ENCODE measurements around the gene CD93.

The CD93 gene

GRCh38 chr20:23033918-23034317 lies 52.2 kb downstream of the CD93 start:
- no CpG with 5 or more reads among the region's 4 CpGs for WGBS, 2 donors (ENCODE audit: extremely low coverage in 2 of 2, insufficient read length in 2 of 2, insufficient replicate concordance in 1 of 2)

DNA sequence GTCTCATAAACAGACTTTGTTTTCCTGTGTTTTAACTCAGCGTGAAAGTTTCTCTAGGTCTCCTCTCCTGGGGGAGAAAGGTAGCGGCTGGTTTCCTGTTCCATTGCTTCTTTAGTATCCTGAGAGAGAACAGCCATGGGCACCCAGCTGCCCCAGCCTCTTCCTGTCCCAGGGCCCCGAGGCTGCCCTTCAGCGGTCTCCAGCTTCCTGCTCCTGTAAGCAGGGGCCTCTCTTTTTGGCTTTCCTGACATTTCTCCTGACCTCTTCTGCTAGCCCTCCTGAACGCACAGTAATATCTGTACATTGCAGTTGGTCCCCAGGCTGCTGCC lies 53.4 kb downstream of the CD93 start:
- Histone ChIP-seq H2AK5ac (ENCODE audit: low read depth, low read length) (no peak overlapping the region), H3K27me3 (ENCODE audit: control insufficient read depth in 3 of 3, insufficient read depth in 3 of 3, low read depth in 1 of 3, low read length in 3 of 3) (peaks cover 4 to 35% (median 6%) of the 10 kb centered on the region in 3 experiments), H4K8ac (ENCODE audit: low read depth, low read length) (no peak overlapping the region), H3K9ac (ENCODE audit: low read depth, low read length, poor library complexity) (no peak overlapping the region), H3K79me1 (ENCODE audit: low read depth, low read length) (no peaks in the 10 kb centered on the region), H3K4me1 (ENCODE audit: control insufficient read depth in 2 of 2, insufficient read depth in 1 of 2, low read depth in 1 of 2, low read length in 2 of 2) (peaks cover 0 to 3% of the 10 kb centered on the region in 2 donors), H2BK120ac (ENCODE audit: low read depth, low read length) (no peak overlapping the region), H2BK5ac (ENCODE audit: low read length) (no peak overlapping the region), H3K14ac (ENCODE audit: low read length) (no peak overlapping the region), H3K4me2 (ENCODE audit: insufficient read depth, low read length, poor library complexity, severe bottlenecking) (no peak overlapping the region), H3K18ac (ENCODE audit: low read length) (no peak overlapping the region), H3K36me3 (replicated peaks in 1 of 2; ENCODE audit: control insufficient read depth in 2 of 2, insufficient read depth in 2 of 2, low read length in 2 of 2) (no peaks in the 10 kb centered on the region), H3K23ac (ENCODE audit: low read depth, low read length, poor library complexity) (no peak overlapping the region), H3K4ac (ENCODE audit: low read length) (no peak overlapping the region), H2BK12ac (ENCODE audit: low read length) (no peak overlapping the region), H3K9me3 (replicated peaks in 1 of 2; ENCODE audit: control insufficient read depth in 2 of 2, insufficient read depth in 1 of 2, low read depth in 1 of 2, low read length in 2 of 2) (no peaks in the 10 kb centered on the region), H3K27ac (replicated peaks; ENCODE audit: low read length) (no peak overlapping the region), H2AFZ (ENCODE audit: low read length) (peak overlapping the region; percentile 29), H2BK15ac (ENCODE audit: low read length) (no peak overlapping the region), H3K4me3 (ENCODE audit: low read length in 2 of 2) (no peak overlapping the region), H4K91ac (ENCODE audit: low read depth, low read length, poor library complexity) (no peak overlapping the region)
- no CpG with 5 or more reads among the region's 5 CpGs for WGBS, 2 donors (ENCODE audit: extremely low coverage in 2 of 2, insufficient read length in 2 of 2, insufficient replicate concordance in 1 of 2)
- DNase-seq (ENCODE audit: low spot score) = no peak

More at GRCh38 chr20:23033918-23034317, 52.2 kb downstream of the CD93 start:
- no peak overlapping the region for H4K91ac ChIP-seq (ENCODE audit: low read depth, low read length, poor library complexity)
- H3K4me1 ChIP-seq (ENCODE audit: control insufficient read depth in 2 of 2, insufficient read depth in 1 of 2, low read depth in 1 of 2, low read length in 2 of 2) = peaks cover 0 to 3% of the 10 kb centered on the region in 2 donors
- DNase-seq (ENCODE audit: low spot score) = no peak
- H3K79me1 ChIP-seq (ENCODE audit: low read depth, low read length) = no peaks in the 10 kb centered on the region
- no peak overlapping the region for H3K4me3 ChIP-seq (ENCODE audit: low read length in 2 of 2)
- H2BK5ac ChIP-seq (ENCODE audit: low read length) = no peak overlapping the region
- no peak overlapping the region for H2AK5ac ChIP-seq (ENCODE audit: low read depth, low read length)
- no peak overlapping the region for H3K9ac ChIP-seq (ENCODE audit: low read depth, low read length, poor library complexity)
- no peak overlapping the region for H3K4me2 ChIP-seq (ENCODE audit: insufficient read depth, low read length, poor library complexity, severe bottlenecking)
- H2BK12ac ChIP-seq (ENCODE audit: low read length) = no peak overlapping the region
- no peak overlapping the region for H3K14ac ChIP-seq (ENCODE audit: low read length)
- no peak overlapping the region for H4K8ac ChIP-seq (ENCODE audit: low read depth, low read length)
- no peaks in the 10 kb centered on the region for H3K9me3 ChIP-seq (replicated peaks in 1 of 2; ENCODE audit: control insufficient read depth in 2 of 2, insufficient read depth in 1 of 2, low read depth in 1 of 2, low read length in 2 of 2)
- peak overlapping the region; percentile 7 for H2BK15ac ChIP-seq (ENCODE audit: low read length)
- no peak overlapping the region for H3K18ac ChIP-seq (ENCODE audit: low read length)
- no peak overlapping the region for H3K23ac ChIP-seq (ENCODE audit: low read depth, low read length, poor library complexity)
- H3K27ac ChIP-seq (replicated peaks; ENCODE audit: low read length) = no peak overlapping the region
- no peak overlapping the region for H3K4ac ChIP-seq (ENCODE audit: low read length)
- H2AFZ ChIP-seq (ENCODE audit: low read length) = no peak overlapping the region
- H3K27me3 ChIP-seq (ENCODE audit: control insufficient read depth in 3 of 3, insufficient read depth in 3 of 3, low read depth in 1 of 3, low read length in 3 of 3) = peaks cover 4 to 37% (median 6%) of the 10 kb centered on the region in 3 experiments
- no peak overlapping the region for H2BK120ac ChIP-seq (ENCODE audit: low read depth, low read length)
- no peaks in the 10 kb centered on the region for H3K36me3 ChIP-seq (replicated peaks in 1 of 2; ENCODE audit: control insufficient read depth in 2 of 2, insufficient read depth in 2 of 2, low read length in 2 of 2)

- Histone ChIP-seq H3K4me2 (ENCODE audit: insufficient read depth, low read length, poor library complexity, severe bottlenecking) (no peak overlapping the region), H3K9me3 (replicated peaks in 1 of 2; ENCODE audit: control insufficient read depth in 2 of 2, insufficient read depth in 1 of 2, low read depth in 1 of 2, low read length in 2 of 2) (no peaks in the 10 kb centered on the region), H3K4me3 (ENCODE audit: low read length in 2 of 2) (no peak overlapping the region), H4K8ac (ENCODE audit: low read depth, low read length) (no peak overlapping the region), H3K27ac (replicated peaks; ENCODE audit: low read length) (no peak overlapping the region), H3K36me3 (replicated peaks in 1 of 2; ENCODE audit: control insufficient read depth in 2 of 2, insufficient read depth in 2 of 2, low read length in 2 of 2) (no peaks in the 10 kb centered on the region), H3K23ac (ENCODE audit: low read depth, low read length, poor library complexity) (no peak overlapping the region), H3K79me1 (ENCODE audit: low read depth, low read length) (no peaks in the 10 kb centered on the region), H3K4me1 (ENCODE audit: control insufficient read depth in 2 of 2, insufficient read depth in 1 of 2, low read depth in 1 of 2, low read length in 2 of 2) (peaks cover 0 to 3% of the 10 kb centered on the region in 2 donors), H3K18ac (ENCODE audit: low read length) (no peak overlapping the region), H3K27me3 (ENCODE audit: control insufficient read depth in 3 of 3, insufficient read depth in 3 of 3, low read depth in 1 of 3, low read length in 3 of 3) (peaks cover 4 to 33% (median 6%) of the 10 kb centered on the region in 3 experiments), H2AK5ac (ENCODE audit: low read depth, low read length) (no peak overlapping the region), H2AFZ (ENCODE audit: low read length) (peak overlapping the region; percentile 29), H3K4ac (ENCODE audit: low read length) (no peak overlapping the region), H4K91ac (ENCODE audit: low read depth, low read length, poor library complexity) (no peak overlapping the region), H3K9ac (ENCODE audit: low read depth, low read length, poor library complexity) (no peak overlapping the region), H2BK15ac (ENCODE audit: low read length) (no peak overlapping the region), H2BK5ac (ENCODE audit: low read length) (no peak overlapping the region), H2BK12ac (ENCODE audit: low read length) (no peak overlapping the region), H2BK120ac (ENCODE audit: low read depth, low read length) (no peak overlapping the region), H3K14ac (ENCODE audit: low read length) (no peak overlapping the region)
- no CpG with 5 or more reads among the region's 6 CpGs for WGBS, 2 donors (ENCODE audit: extremely low coverage in 2 of 2, insufficient read length in 2 of 2, insufficient replicate concordance in 1 of 2)
- no peak for DNase-seq (ENCODE audit: low spot score)
Measured at GRCh38 chr20:23032056-23032749, 53.9 kb downstream of the CD93 start.

GRCh38 chr20:23031346-23031745 lies 54.8 kb downstream of the CD93 start:
- Histone ChIP-seq H2AFZ (ENCODE audit: low read length) (no peak overlapping the region), H3K4ac (ENCODE audit: low read length) (no peak overlapping the region), H3K79me1 (ENCODE audit: low read depth, low read length) (no peaks in the 10 kb centered on the region), H3K36me3 (replicated peaks in 1 of 2; ENCODE audit: control insufficient read depth in 2 of 2, insufficient read depth in 2 of 2, low read length in 2 of 2) (no peaks in the 10 kb centered on the region), H3K4me3 (ENCODE audit: low read length in 2 of 2) (no peak overlapping the region), H4K8ac (ENCODE audit: low read depth, low read length) (no peak overlapping the region), H3K4me2 (ENCODE audit: insufficient read depth, low read length, poor library complexity, severe bottlenecking) (no peak overlapping the region), H2BK5ac (ENCODE audit: low read length) (no peak overlapping the region), H2BK12ac (ENCODE audit: low read length) (no peak overlapping the region), H3K27ac (replicated peaks; ENCODE audit: low read length) (no peak overlapping the region), H2AK5ac (ENCODE audit: low read depth, low read length) (no peak overlapping the region), H3K14ac (ENCODE audit: low read length) (no peak overlapping the region), H2BK120ac (ENCODE audit: low read depth, low read length) (no peak overlapping the region), H3K23ac (ENCODE audit: low read depth, low read length, poor library complexity) (no peak overlapping the region), H2BK15ac (ENCODE audit: low read length) (no peak overlapping the region), H3K9me3 (replicated peaks in 1 of 2; ENCODE audit: control insufficient read depth in 2 of 2, insufficient read depth in 1 of 2, low read depth in 1 of 2, low read length in 2 of 2) (no peaks in the 10 kb centered on the region), H3K9ac (ENCODE audit: low read depth, low read length, poor library complexity) (no peak overlapping the region), H3K18ac (ENCODE audit: low read length) (no peak overlapping the region), H3K4me1 (ENCODE audit: control insufficient read depth in 2 of 2, insufficient read depth in 1 of 2, low read depth in 1 of 2, low read length in 2 of 2) (peaks cover 0 to 3% of the 10 kb centered on the region in 2 donors), H4K91ac (ENCODE audit: low read depth, low read length, poor library complexity) (no peak overlapping the region), H3K27me3 (ENCODE audit: control insufficient read depth in 3 of 3, insufficient read depth in 3 of 3, low read depth in 1 of 3, low read length in 3 of 3) (peaks cover 4 to 25% (median 6%) of the 10 kb centered on the region in 3 experiments)
- no CpG with 5 or more reads among the region's 6 CpGs for WGBS, 2 donors (ENCODE audit: extremely low coverage in 2 of 2, insufficient read length in 2 of 2, insufficient replicate concordance in 1 of 2)
- DNase-seq (ENCODE audit: low spot score) = no peak

Data from neuronal stem cell (in vitro differentiated cells).